GM23248 (cell line): ENCODE data around the gene MRPL33.

Source experiments
- EZH2 ChIP-seq: fragments of 200-600 bp; sonication (generic); IDR thresholded peaks from 2 replicates; pipeline ENCODE4 v1.6.1; 2018; ENCODE audit warnings: antibody characterized with exemption, mild to moderate bottlenecking; ENCODE audit not compliant: insufficient read depth, poor library complexity, severe bottlenecking
- EZH2phosphoT487 ChIP-seq: fragments of 200-600 bp; sonication (generic); IDR thresholded peaks from 2 replicates; pipeline ENCODE4 v1.6.1; 2018; ENCODE audit warnings: antibody characterized with exemption, moderate library complexity, mild to moderate bottlenecking, low read depth; ENCODE audit not compliant: insufficient read depth

GRCh38 chr2:27800856-27801255 lies 29.3 kb downstream of the MRPL33 start:
- no peak for TF ChIP-seq EZH2
- no peak for TF ChIP-seq EZH2phosphoT487
